Common myeloid progenitor, CD34-positive (primary cell): ENCODE results near the gene ANKRD28.

Source experiments
- CTCF ChIA-PET: fragments of 350-600 bp; sonication (Branson Sonifier 250); formaldehyde crosslinking; loops from one replicate; lab custom pipeline; 2021; ENCODE audit warnings: antibody characterized with exemption; lab: Charles Lee
- POLR2A ChIA-PET: fragments of 350-600 bp; sonication (Branson Sonifier 250); formaldehyde crosslinking; loops from one replicate; lab custom pipeline; 2021; ENCODE audit warnings: antibody characterized with exemption; lab: Charles Lee
- DNase-seq, 3 donors: peaks; one replicate each; pipeline versions ENCODE4 v3.0.0 to v3.0.0-alpha.2; 2013
- H3K27ac ChIP-seq, 2 experiments: 1 replicate in 1 of 2; 2 replicates in 1 of 2; pipeline ENCODE4 v1.7.0; 2013; ENCODE audit warnings: inconsistent platforms in 2 of 2, low read length in 2 of 2, mild to moderate bottlenecking in 2 of 2, low read depth in 1 of 2, moderate library complexity in 1 of 2; ENCODE audit not compliant: severe bottlenecking in 2 of 2, insufficient read depth in 1 of 2, poor library complexity in 1 of 2
- H3K27me3 ChIP-seq, 5 experiments: replicated peaks in 2 of 5; 1 replicate in 3 of 5; 2 replicates in 2 of 5; pipeline versions ENCODE4 v1.6.1 to v1.7.0; 2013; ENCODE audit warnings: low read length in 4 of 5, mild to moderate bottlenecking in 2 of 5, moderate library complexity in 2 of 5, inconsistent platforms in 1 of 5; ENCODE audit not compliant: insufficient read depth in 5 of 5, control insufficient read depth in 4 of 5
- H3K36me3 ChIP-seq, 4 experiments: 1 replicate in 2 of 4; 2 replicates in 2 of 4; pipeline versions ENCODE4 v1.6.1 to v1.7.0; 2013; ENCODE audit warnings: low read length in 3 of 4, control low read depth in 1 of 4, mild to moderate bottlenecking in 1 of 4; ENCODE audit not compliant: control insufficient read depth in 4 of 4, insufficient read depth in 4 of 4
- H3K4me1 ChIP-seq, 4 experiments: 1 replicate in 3 of 4; 2 replicates in 1 of 4; pipeline versions ENCODE4 v1.6.1 to v1.7.1; 2013; ENCODE audit warnings: low read length in 3 of 4, mild to moderate bottlenecking in 3 of 4, control low read depth in 1 of 4, inconsistent platforms in 1 of 4, moderate library complexity in 1 of 4; ENCODE audit not compliant: control insufficient read depth in 4 of 4, insufficient read depth in 4 of 4; ENCODE audit errors: control extremely low read depth in 1 of 4
- H3K4me3 ChIP-seq, 7 experiments: 1 replicate in 4 of 7; 2 replicates in 3 of 7; pipeline versions ENCODE4 v1.5.1 to v1.7.0; 2013; ENCODE audit warnings: mild to moderate bottlenecking in 7 of 7, low read length in 6 of 7, moderate library complexity in 6 of 7, inconsistent platforms in 2 of 7, low read depth in 2 of 7, control low read depth in 1 of 7; ENCODE audit not compliant: insufficient read depth in 4 of 7, control insufficient read depth in 1 of 7; ENCODE audit errors: extremely low read depth in 1 of 7
- H3K9me3 ChIP-seq, 5 experiments: 1 replicate in 4 of 5; 2 replicates in 1 of 5; pipeline versions ENCODE4 v1.6.1 to v1.7.1; 2013; ENCODE audit warnings: low read length in 4 of 5, mild to moderate bottlenecking in 2 of 5, inconsistent platforms in 1 of 5, low read depth in 1 of 5, moderate library complexity in 1 of 5; ENCODE audit not compliant: control insufficient read depth in 4 of 5, insufficient read depth in 2 of 5; ENCODE audit errors: control extremely low read depth in 1 of 5
- WGBS: methylation state at CpG from one replicate; pipeline ENCODE4 v1.1.5; 2013; ENCODE audit not compliant: insufficient coverage; 5-methylcytosine and 5-hydroxymethylcytosine counted together

The ANKRD28 gene

DNA sequence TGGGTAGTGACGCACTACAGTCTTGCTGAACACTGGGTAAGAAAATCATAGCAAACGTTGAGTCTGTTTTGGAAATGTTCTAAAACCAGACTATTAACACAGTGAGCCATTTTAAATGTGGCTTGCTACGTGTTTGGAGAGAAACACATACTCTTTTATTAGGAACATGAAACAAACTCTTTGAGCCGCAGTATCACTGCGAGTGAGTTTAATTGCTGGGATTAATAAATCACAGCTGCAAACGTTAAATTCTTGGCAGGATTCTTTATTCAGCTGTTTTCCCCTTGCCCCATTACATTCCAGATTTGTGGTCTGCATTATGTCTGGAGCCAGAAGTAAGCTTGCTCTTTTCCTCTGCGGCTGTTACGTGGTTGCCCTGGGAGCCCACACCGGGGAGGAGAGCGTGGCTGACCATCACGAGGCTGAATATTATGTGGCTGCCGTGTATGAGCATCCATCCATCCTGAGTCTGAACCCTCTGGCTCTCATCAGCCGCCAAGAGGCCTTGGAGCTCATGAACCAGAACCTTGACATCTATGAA is 162.6 kb downstream of the ANKRD28 start:
- CTCF ChIA-PET = interaction anchor here (1.2 kb wide), 1 partner anchor 9 kb away, joined by 4 read pairs; no protein-coding TSS in a partner anchor
- POLR2A ChIA-PET = no interaction called here
- H3K9me3 ChIP-seq = no peaks in the 10 kb centered on the region
- no peak overlapping the region for H3K27ac ChIP-seq
- WGBS = 91% methylated on average over 13 of the region's 13 CpGs
- H3K36me3 ChIP-seq = peaks cover 0 to 4% (median 0%) of the 10 kb centered on the region in 4 experiments
- H3K4me1 ChIP-seq = peaks cover 2 to 22% (median 11%) of the 10 kb centered on the region in 4 experiments
- no peak for DNase-seq
- no peak overlapping the region for H3K4me3 ChIP-seq
- no peaks in the 10 kb centered on the region for H3K27me3 ChIP-seq

DNA sequence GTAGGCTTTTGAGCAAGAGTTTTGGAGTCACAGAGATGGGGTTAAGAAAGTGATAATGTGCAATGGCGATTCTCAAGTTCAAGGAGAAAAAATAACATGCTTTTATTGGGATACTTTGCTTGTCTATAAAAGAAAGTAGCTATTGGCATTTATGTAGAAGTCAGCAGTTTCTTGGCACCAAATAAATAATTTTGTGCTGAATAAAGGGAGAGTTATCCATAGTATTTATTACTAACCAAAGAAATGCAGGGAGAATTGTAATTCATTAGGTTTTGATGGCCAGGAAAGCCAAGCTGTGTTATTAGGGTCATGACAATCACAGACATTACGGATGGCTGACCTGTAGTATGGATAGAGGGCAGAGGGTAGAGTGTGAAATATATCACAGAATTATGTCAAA is 163.1 kb downstream of the ANKRD28 start:
- H3K36me3 ChIP-seq = peaks cover 0 to 4% (median 0%) of the 10 kb centered on the region in 4 experiments
- ChIA-PET POLR2A (interaction anchor here (0.7 kb wide), 1 partner anchor 671 kb away, joined by 3 read pairs; no protein-coding TSS in a partner anchor), CTCF (interaction anchor here (0.7 kb wide), 1 partner anchor 23 kb away, joined by 5 read pairs; no protein-coding TSS in a partner anchor)
- H3K27me3 ChIP-seq = no peaks in the 10 kb centered on the region
- no peaks in the 10 kb centered on the region for H3K9me3 ChIP-seq
- no peak overlapping the region for H3K4me3 ChIP-seq
- no peak overlapping the region for H3K27ac ChIP-seq
- peaks cover 2 to 22% (median 11%) of the 10 kb centered on the region in 4 experiments for H3K4me1 ChIP-seq
- WGBS = 100% methylated on average over 1 of the region's 2 CpGs
- no peak for DNase-seq

DNA sequence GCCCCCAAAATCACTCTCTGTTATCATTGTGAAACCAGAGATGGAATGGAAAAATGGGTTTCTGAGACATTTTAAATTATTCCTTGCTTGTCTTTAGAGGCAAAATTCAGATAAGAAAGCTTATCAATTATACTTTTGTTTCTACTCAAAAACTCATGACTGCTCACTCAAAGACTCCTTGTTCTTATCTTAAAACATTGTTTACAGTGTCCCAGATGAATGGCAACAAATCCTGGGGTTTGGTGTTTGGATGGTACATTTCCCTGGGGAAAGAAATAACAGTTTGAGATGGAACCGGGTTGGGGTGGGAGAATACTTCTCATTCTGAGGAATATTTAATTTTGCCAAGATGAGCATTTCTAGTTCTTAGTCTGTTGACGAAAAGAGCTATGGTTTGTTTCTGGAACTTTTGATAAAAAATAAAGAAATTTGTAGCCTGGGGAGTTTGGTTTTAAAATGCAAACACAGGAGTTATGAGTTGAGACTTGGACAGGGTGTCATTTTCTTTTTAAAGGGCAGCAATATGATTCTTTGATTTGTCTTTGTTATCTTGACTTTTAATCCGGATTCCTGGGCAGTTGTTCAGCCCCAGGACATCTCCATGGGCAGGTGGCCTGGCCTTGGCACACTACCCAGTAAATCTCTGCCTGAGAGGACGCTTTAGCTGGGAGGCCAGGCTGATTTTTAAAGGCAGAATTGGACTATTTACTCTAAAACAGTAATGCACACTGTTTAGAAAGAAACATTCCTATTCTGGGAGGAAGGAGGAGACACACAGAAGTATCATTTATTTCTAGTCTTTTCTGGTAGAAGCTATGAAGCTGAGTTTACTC is 163.8 kb downstream of the ANKRD28 start:
- ChIA-PET POLR2A (interaction anchor here (0.7 kb wide), 1 partner anchor 670 kb away, joined by 3 read pairs; no protein-coding TSS in a partner anchor), CTCF (interaction anchor here (0.7 to 1.2 kb wide), 2 partner anchors 10 to 24 kb away, joined by 4 to 5 read pairs; no protein-coding TSS in a partner anchor)
- 96% methylated on average over 2 of the region's 4 CpGs for WGBS
- Histone ChIP-seq H3K27me3 (no peaks in the 10 kb centered on the region), H3K27ac (no peak overlapping the region), H3K4me3 (no peak overlapping the region), H3K4me1 (peaks cover 2 to 22% (median 11%) of the 10 kb centered on the region in 4 experiments), H3K36me3 (peaks cover 0 to 4% (median 0%) of the 10 kb centered on the region in 4 experiments), H3K9me3 (no peaks in the 10 kb centered on the region)
- no peak for DNase-seq

DNA sequence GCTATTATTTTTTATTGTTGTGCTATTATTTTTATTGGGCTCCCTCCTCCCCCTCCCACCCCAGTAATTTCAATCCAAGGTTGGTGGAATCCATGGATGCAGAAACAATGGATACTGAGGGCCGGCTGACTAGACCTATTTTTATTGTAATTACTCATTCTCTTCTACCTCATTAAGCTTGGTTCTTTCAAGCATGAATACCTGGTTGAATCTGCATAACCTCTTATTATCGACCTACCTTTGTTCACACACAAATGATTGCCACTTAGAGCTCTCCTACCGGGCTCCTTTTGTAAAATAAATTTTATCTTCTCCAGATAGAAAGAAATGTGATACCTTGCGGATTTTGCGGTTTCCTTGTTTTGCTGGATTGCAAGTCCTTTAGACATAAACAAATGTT is 164.6 kb downstream of the ANKRD28 start:
- H3K27ac ChIP-seq = no peak overlapping the region
- H3K36me3 ChIP-seq = peaks cover 0 to 4% (median 0%) of the 10 kb centered on the region in 4 experiments
- no peak for DNase-seq
- ChIA-PET POLR2A (no interaction called here), CTCF (interaction anchor here (1.2 kb wide), 1 partner anchor 9 kb away, joined by 4 read pairs; no protein-coding TSS in a partner anchor)
- H3K4me1 ChIP-seq = peaks cover 2 to 22% (median 11%) of the 10 kb centered on the region in 4 experiments
- H3K4me3 ChIP-seq = no peak overlapping the region
- H3K9me3 ChIP-seq = no peaks in the 10 kb centered on the region
- WGBS = 93% methylated on average over 3 of the region's 5 CpGs
- H3K27me3 ChIP-seq = no peaks in the 10 kb centered on the region

DNA sequence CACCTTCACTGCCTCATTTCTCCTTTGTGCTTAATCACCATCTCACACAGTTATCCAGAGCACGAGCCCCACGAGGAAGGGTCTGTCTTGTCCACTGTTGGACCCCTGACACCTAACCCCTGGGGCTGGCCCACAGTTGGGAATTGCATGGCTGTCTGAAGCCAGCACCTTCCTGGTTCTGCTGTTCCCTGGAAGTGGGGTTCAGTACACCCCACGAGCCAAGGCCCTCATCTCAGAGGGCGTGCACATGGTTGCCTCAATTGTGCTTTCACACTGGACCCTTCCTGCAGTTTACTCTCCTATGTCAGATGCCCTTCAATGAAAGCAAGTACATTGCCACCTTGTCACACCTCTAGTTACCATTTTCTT is 165.6 kb downstream of the ANKRD28 start:
- no peak overlapping the region for H3K27ac ChIP-seq
- WGBS = 92% methylated on average over 4 of the region's 4 CpGs
- H3K27me3 ChIP-seq = no peaks in the 10 kb centered on the region
- ChIA-PET CTCF (no interaction called here), POLR2A (no interaction called here)
- no peak overlapping the region for H3K4me3 ChIP-seq
- H3K4me1 ChIP-seq = peaks cover 2 to 19% (median 11%) of the 10 kb centered on the region in 4 experiments
- H3K9me3 ChIP-seq = no peaks in the 10 kb centered on the region
- no peak for DNase-seq
- H3K36me3 ChIP-seq = peaks cover 0 to 4% (median 0%) of the 10 kb centered on the region in 4 experiments

DNA sequence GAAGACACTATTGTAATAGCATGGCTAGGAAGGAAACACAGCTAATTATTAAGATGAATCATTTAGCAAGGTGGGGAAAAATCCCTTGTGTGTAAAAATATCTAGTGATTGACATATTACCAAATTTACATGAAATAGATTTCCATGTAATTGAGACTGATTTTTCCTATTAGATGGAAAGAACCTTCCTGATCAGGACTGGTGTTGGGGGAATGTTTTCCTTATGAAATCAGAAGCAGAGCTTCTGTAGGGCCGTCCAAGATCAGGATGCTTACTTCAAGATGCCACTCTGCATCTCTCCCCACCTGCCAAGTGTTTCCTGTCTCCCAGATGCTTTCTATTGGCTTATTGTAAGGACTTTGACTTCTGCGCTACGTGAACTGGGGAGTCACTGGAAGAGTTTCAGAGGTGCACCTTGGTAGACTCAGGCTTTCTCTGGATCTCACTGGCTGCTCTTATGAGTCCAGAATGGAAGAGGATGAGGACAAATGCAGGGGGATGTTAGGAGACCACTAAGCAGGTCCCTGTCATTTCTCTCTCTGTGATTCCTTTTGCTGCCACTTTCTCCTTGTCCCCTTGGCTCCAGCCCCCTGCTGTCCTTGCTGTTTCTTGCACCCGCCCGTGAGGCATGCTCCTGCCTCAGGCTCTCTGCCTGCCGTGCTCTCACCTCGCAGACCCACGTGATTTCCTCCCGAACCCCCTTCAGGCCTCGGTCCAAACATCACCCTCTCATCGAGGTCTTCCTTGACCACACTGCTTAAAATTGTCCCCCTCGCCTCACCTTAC is 166.2 kb downstream of the ANKRD28 start:
- Histone ChIP-seq H3K9me3 (no peaks in the 10 kb centered on the region), H3K4me1 (peaks cover 2 to 16% (median 8%) of the 10 kb centered on the region in 4 experiments), H3K27me3 (no peaks in the 10 kb centered on the region), H3K4me3 (no peak overlapping the region), H3K36me3 (peaks cover 0 to 4% (median 0%) of the 10 kb centered on the region in 4 experiments), H3K27ac (no peak overlapping the region)
- CTCF ChIA-PET = interaction anchor here (1.0 to 1.5 kb wide), 5 partner anchors 14 to 617 kb away, joined by 3 to 6 read pairs (median 3); no protein-coding TSS in a partner anchor
- WGBS = 89% methylated on average over 12 of the region's 12 CpGs
- POLR2A ChIA-PET = no interaction called here
- DNase-seq = no peak
